Bronchial epithelial cell (primary cell): ENCODE data around the gene IRF2BPL. TPM values are rescaled to one million over a fixed set of nuclear protein-coding genes. Genes with fewer than 3 reads are reported as not detected.

Source experiments
- DNase-seq: peaks from one replicate; pipeline ENCODE4 v3.0.0-alpha.2; 2010; ENCODE audit warnings: low read depth
- FAIRE-seq: peaks from 2 replicates; lab custom pipeline; 2011; peaks lifted over from hg19 to GRCh38; lab: Jason Lieb, UNC
- H3K27me3 ChIP-seq: 2 replicates; pipeline ENCODE4 v1.5.1; 2011; ENCODE audit warnings: low read length; ENCODE audit not compliant: control insufficient read depth, insufficient read depth
- H3K36me3 ChIP-seq: 2 replicates; pipeline ENCODE4 v1.5.1; 2011; ENCODE audit warnings: low read length; ENCODE audit not compliant: control insufficient read depth, insufficient read depth
- H3K4me3 ChIP-seq: 2 replicates; pipeline ENCODE4 v1.5.1; 2011; ENCODE audit warnings: mild to moderate bottlenecking, low read depth, low read length, control low read depth
- total RNA-seq: library from RNA; depleted of rRNA; stranded (reverse); fragments of >200 nt; gene quantifications from 2 replicates; pipeline ENCODE4 v1.2.1, GENCODE V29; 2014
- TF ChIP-seq, protein P1 (sequence below): IDR thresholded peaks from 2 replicates; pipeline ENCODE4 v1.5.1; 2011; ENCODE audit warnings: mild to moderate bottlenecking, moderate library complexity, low read length, control low read depth, inconsistent platforms; ENCODE audit not compliant: insufficient read depth, severe bottlenecking

The IRF2BPL gene
- total RNA-seq, 1 donor from 2014 or later = 12.1 TPM

DNA sequence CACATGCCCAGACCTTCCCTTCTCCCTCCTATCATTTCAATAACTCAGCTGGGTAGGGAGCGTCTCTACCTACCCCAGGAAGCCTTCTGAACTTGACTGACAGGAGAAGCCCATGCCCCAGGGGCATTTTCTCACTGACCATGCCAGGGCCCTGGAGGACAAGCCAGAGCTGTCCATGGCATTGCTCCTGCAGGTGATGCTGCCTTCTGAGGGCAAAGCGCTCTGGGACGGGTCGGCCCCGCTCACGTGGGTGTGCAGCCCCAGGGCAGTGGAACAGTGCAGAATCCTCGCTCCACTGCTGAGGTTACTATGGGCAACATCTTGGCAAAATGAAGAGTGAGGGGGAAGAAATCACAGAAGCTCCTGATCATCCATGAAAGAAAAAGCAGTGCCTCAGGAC lies 41.0 kb upstream of the IRF2BPL start:
- Histone ChIP-seq H3K4me3 (no peak overlapping the region), H3K36me3 (no peaks in the 10 kb centered on the region), H3K27me3 (no peaks in the 10 kb centered on the region)
- TF ChIP-seq, protein P1, sequence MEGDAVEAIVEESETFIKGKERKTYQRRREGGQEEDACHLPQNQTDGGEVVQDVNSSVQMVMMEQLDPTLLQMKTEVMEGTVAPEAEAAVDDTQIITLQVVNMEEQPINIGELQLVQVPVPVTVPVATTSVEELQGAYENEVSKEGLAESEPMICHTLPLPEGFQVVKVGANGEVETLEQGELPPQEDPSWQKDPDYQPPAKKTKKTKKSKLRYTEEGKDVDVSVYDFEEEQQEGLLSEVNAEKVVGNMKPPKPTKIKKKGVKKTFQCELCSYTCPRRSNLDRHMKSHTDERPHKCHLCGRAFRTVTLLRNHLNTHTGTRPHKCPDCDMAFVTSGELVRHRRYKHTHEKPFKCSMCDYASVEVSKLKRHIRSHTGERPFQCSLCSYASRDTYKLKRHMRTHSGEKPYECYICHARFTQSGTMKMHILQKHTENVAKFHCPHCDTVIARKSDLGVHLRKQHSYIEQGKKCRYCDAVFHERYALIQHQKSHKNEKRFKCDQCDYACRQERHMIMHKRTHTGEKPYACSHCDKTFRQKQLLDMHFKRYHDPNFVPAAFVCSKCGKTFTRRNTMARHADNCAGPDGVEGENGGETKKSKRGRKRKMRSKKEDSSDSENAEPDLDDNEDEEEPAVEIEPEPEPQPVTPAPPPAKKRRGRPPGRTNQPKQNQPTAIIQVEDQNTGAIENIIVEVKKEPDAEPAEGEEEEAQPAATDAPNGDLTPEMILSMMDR = no peak
- FAIRE-seq = no peak
- no peak for DNase-seq

DNA sequence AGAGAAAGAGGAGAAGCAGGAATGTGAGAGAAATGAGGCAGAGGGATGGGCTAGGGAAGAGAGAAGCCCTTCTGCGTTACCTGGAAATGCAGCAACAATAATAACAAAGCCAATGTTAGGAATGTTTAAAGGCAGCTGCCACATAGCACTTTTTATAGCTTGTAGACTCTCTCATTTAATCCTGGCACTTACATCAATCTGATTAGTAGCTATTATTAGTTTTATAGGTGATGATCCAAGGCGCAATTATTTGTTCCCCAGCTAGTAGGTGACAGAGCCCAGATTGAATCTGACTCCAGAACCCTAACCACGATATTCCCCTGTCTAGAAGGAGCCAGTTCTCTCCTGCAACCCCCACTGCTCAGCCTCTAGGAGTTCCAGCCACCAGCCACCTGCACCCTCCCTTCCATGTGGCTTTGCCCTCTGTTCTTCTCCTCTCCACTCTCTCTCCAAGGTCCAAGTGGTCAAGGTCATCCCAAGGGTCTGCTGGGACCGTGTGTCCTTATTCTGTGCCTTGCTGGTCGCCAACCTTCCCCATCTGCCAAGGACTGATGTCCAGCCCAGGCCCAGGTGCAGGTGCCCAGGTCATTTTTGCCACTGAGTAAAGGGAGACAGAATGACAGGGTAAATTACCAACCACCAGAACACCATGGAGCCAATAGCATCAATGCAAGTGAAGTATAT lies 40.2 kb upstream of the IRF2BPL start:
- DNase-seq (no peak), FAIRE-seq (no peak)
- Histone ChIP-seq H3K27me3 (no peaks in the 10 kb centered on the region), H3K36me3 (no peaks in the 10 kb centered on the region), H3K4me3 (no peak overlapping the region)
- TF ChIP-seq, protein P1 = no peak

DNA sequence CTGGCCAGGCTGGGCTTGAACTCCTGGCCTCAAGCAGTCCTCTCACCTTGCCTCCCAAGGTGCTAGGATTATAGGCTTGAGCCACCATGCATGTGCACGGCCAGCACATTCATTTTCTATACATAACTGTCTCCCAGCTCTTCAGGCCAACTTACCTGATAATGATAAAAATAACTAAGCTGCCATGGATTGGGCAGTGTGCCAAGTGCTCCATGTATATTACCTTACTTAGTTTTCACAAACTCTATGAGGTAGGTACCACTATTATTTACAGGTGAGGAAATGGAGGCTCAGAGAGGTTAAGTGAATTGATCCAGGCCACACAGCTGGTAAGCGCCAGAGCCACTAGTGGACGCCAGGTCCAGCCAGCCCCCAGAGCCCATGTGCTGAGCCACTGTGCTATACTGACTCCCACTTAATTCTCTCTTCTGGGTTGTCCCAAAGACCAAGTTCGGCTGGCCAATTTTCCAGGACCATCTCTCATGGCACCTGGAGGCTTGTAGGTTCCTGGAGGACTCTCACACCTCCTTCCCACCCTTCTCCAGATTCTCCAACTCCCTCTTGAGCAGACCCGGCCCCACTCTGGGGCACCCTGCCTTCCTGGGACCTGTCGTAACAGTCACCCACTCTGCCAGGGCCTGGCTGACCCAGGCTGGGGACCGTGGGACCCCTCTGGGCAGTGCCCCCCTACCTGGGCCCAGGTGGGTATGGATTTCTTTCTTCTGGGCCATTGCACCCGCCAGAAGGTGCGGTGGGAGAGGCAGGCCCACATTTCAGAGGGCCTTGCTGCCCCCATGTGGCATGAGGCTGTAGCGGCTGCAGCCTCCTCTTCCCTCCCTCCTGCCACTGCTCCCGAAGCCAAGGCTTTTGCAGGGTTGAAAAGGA lies 39.4 kb upstream of the IRF2BPL start:
- Histone ChIP-seq H3K27me3 (no peaks in the 10 kb centered on the region), H3K4me3 (no peak overlapping the region), H3K36me3 (no peaks in the 10 kb centered on the region)
- DNase-seq = peak; percentile 40
- FAIRE-seq = no peak
- TF ChIP-seq, protein P1 = peak; percentile 91

DNA sequence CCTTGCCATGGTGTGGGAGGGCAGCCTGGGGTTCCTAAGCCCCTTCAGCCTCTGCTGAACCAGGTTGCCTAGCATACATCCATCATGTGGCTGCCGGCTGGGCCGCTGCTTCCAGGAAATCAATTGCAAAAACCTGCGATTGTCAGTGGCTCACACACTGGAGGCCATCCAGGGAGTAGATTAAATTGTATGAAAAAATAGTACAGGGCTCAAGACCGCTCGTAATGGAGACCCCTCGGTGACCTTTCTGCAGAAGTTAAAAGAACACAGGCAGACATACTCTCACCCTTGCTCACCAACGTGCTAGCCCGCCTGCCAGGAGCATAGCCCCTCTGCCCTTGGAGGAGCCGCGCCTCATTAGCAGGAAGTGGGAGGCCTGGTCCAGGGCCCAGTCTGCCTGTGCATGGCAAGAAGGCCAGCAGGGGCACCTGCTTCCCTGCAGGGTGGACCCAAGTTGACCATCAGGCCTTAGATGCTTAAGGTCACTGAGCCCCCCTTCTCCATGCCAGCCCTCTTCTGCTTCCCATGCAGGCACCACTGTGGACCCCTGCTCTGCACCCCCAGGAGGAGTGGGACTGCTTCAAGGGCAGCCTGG lies 38.2 kb upstream of the IRF2BPL start:
- no peak for FAIRE-seq
- TF ChIP-seq, protein P1 = no peak
- H3K27me3 ChIP-seq = no peaks in the 10 kb centered on the region
- no peaks in the 10 kb centered on the region for H3K36me3 ChIP-seq
- no peak for DNase-seq
- no peak overlapping the region for H3K4me3 ChIP-seq

DNA sequence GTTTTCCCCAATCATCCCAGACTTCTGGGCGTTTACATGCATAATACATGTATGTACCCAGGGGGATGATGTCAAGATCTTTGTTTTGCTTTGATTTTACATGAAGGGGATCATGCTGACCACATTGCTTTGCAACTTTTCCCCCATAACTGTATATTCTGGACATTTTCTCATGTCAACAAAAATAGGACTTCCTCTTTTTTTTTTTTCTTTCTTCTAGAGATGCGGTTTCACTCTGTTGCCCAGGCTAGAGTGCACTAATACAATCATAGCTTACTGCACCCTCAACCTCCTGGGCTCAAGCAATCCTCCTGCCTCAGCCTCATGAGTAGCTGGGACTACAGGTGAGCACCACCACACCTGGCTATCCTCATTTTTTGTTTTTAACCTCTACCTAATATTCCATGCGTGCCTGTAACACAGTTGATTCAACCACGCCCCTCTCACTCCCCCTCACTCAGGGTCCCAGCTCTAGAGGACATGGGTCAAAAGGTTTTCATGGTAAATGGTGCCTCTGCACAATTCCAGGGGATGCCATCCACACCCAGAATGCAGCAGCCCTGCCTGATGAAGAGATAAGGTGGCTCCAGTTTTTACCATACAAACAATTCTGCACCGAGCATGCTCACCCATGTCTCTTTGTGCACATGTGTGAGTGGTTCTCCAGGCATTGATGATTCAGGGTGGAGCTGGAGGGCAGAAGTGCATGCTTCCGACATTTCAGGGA lies 37.5 kb upstream of the IRF2BPL start:
- Histone ChIP-seq H3K27me3 (no peaks in the 10 kb centered on the region), H3K4me3 (no peak overlapping the region), H3K36me3 (no peaks in the 10 kb centered on the region)
- DNase-seq (no peak), FAIRE-seq (no peak)
- TF ChIP-seq, protein P1 = no peak
